NOMO-1 (cell line): ENCODE results near the gene CD247.
A peak's percentile ranks its signal among the peaks of the same experiment; 100 is the strongest.
"Not testable (repeated sequence)": the region's sequence is repeated elsewhere in the genome, so short reads cannot be mapped to it uniquely, and the experiment has no call there.

ENCODE experiments used
- DNase-seq, 2 experiments: peaks; one replicate each; lab custom pipeline; 2025; ENCODE audit not compliant: unreplicated experiment in 2 of 2; lab: John Stamatoyannopoulos, UW

The CD247 gene

GRCh38 chr1:167518331-167518700 is at the start of gene CD247:
CD247 (minus strand) TSS chr1:167518529; CDS start chr1:167518465, 64 bp downstream.
- DNase-seq: no peak

- DNase-seq: no peak
These were observed 49.3 kb upstream of the CD247 start for GRCh38 chr1:167567663-167568062.

GRCh38 chr1:167566766-167567165 is 48.4 kb upstream of the CD247 start:
- DNase-seq: no peak

DNA sequence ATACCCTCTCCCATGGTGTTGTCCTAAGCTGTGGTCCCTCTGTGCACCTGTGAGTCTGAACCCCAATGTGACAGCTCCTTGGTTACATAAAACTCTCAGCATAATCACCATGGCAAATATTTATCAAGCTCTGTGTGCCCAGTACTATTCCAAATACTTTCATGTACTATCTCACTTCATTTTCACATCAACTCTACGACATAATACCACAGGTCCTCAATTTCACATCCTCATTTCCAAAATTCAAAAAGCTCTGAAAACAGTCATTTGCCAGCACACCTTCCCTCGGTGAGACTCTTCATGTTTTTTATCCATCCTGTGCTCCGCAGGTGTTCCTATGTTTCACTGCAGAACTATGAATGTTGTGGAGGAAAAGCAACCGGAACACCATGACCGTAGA is 47.6 kb upstream of the CD247 start:
- DNase-seq: peak; percentile 10 to 55

GRCh38 chr1:167564612-167565270 is 46.4 kb upstream of the CD247 start:
- DNase-seq: peak; percentile 38 to 61

DNA sequence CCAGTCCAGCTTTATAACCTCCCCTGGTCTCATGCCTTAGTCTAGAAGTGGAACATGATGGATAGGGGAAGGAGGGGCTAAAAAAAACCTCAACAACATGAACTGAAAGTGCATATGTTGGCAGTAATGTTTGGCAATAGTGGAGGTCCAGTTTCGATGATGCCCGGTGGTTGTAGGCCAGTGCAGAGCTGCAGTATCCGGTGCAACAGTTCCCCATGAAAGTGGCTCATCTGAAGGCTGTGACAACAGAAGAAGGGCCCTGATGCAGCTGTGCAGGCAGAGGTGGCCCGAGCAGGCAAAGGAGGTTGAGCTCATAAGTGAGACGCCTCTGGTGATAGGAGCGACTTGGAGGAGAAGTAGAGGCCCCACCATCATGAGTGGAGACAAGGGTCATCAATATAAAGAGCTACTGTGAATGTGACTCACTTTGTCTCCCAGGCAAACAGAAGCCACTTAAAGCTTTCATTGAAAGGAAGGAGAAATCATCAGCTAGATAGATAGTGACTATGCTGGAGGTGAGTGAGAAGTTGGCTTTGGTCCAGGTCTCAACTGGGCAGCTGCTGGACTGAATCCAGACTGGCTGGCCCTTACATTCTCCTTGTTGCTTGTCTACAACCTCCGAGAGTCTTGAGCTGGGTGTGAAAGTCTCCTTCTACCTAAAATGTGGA is 45.4 kb upstream of the CD247 start:
- DNase-seq: peak; percentile 92 to 93

GRCh38 chr1:167562702-167563101 is 44.4 kb upstream of the CD247 start:
- peak in 1 of 2 experiments; percentile 38 for DNase-seq

GRCh38 chr1:167561753-167562152 is 43.4 kb upstream of the CD247 start:
- peak in 1 of 2 experiments; percentile 48 for DNase-seq

- DNase-seq: peak in 1 of 2 experiments; percentile 73
These were observed 37.8 kb upstream of the CD247 start for GRCh38 chr1:167555971-167556714.

DNA sequence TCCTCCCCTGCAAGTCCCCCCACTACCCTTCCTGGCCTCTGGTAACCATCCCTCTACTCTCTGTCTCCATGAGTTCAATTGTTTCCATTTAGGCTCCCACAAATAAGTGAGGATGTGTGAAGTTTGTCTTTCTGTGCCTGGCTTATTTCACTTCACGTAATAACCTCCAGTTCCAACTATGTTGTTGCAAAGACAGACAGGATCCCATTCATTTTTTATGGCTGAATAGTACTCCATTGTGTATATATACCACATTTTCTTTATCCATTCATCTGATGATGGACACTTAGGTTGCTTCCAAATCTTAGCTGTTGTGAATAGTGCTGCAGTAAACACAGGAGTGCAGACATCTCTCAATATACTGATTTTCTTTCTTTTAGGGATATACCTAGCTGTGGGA is 36.7 kb upstream of the CD247 start:
- DNase-seq: not testable (repeated sequence)

DNA sequence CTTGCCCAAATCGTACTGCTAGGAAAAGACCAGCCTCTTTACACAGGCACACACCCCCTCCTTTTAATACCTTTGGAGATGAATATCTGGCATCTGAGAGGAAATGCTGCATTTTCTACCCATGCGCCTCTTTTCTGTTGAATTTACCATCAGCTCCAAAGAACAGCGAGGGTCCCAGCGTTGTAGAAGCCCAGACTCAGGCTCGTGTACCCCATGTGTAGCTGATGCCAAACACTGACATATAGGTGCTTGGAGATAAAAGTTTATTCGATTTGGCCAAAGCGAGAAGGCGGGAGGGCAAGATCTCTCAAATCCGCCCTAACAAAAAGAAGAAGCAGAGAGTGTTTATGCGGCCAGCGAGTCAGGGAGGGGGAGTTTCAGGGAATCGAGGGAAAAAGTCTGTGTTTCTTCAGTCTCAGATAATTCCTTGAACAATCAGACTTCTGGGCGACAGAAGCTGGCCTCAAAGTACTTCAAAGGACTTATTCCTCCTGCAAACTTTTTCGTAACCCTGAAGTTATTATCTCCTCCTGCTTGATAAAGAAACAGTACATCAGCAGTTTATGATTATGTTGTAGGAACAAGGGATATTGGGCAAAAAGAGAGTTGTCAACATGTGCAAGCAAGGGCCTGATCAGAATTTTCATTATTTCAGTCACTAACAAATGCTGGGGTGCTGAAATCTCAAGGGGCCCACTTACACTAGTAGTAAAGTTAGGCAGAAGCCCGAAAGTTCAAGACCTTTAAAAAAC is 35.9 kb upstream of the CD247 start:
- DNase-seq: peak; percentile 73 to 76

DNA sequence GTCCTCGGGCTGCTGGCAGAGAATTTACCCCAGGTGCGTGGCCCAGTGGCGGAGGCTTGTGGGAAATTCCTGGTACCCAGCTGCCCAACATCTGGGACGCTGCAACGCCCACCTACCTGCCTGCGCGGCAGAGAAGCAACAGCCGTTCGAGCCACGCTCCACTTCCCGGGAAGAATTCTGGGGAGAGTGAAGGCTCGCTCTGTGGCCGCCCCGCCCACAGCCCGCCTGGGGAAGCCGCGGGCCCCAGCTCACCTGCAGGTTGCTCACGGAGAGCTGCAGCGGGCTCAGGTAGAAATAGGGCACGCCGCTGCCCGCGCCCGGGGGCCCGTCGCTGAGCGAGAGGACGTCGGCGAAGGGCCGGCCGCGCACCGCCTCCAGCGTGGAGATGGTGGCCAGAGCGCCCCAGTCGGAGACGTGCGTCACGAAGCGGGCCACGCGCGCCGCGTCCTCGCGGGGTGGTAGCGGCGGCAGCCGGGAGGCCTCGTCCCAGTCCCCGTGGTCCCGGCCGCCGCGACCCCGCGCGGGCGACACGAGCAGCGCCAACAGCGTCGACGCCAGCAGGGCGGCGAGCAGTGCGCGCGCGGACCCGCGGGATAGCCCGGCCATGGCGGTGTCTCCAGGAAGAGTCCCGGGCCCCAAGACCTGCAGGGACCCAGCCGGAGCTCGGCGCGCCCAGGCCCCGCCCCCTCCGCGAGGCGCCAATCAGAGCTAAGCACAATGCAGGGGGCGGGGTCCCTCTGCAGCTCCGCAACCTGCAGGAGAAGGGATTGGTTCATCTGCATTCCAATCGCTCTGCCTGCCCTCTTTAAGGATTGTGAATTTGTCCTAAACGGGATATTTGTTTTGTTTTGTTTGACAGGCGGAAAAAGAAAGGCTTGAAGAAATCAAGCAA is 35.1 kb upstream of the CD247 start, which contains the start of gene CREG1:
Gene CREG1, minus strand, starts transcription at position 627 of the 892 bp plus-strand sequence.
- DNase-seq: peak; percentile 89

GRCh38 chr1:167551362-167551761 is 33.0 kb upstream of the CD247 start:
- DNase-seq: peak; percentile 61 to 65

DNA sequence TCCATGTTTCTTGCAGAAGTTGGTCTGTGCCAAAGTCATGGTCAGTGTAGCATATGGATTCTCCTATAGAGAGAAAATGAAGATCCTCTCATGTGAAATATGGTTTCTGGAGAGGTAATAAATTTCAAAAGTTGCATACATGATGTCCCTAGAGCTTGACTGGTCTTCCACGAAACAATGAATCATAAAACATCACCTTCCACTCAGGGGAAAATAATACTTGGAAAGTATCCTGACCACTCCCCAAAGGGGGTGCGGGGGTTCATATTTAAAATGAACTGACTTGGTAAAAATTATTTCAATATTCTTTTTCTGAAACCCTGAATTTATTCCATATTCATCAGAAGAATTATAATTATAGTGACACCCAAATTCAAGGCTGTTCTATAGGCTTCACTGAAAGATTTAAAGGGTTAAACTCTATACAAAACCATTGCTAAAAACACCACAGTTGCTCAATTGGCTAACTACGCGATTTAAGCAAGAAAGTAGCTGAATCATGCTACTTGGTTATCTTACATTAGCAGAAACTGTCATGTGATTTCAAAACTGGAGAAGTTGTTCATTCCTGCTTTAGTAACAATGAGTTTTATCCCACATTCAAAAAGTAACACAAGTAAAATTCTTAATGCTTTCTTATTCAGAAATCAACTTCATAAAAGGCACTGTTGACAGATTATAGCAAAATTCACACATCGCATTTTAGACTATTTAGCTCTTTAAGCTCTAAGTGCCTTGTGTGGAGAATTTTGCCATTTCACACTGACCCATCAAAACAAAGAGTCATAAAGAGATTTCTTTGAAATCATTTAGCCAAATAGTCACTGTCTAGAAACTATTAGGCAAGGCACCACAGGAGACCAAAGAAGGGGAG is 30.0 kb upstream of the CD247 start:
- DNase-seq: peak; percentile 68 to 93

- no peak for DNase-seq
These were observed 28.6 kb upstream of the CD247 start for GRCh38 chr1:167546935-167547334.

GRCh38 chr1:167545349-167545748 is 27.0 kb upstream of the CD247 start:
- DNase-seq: no peak

DNA sequence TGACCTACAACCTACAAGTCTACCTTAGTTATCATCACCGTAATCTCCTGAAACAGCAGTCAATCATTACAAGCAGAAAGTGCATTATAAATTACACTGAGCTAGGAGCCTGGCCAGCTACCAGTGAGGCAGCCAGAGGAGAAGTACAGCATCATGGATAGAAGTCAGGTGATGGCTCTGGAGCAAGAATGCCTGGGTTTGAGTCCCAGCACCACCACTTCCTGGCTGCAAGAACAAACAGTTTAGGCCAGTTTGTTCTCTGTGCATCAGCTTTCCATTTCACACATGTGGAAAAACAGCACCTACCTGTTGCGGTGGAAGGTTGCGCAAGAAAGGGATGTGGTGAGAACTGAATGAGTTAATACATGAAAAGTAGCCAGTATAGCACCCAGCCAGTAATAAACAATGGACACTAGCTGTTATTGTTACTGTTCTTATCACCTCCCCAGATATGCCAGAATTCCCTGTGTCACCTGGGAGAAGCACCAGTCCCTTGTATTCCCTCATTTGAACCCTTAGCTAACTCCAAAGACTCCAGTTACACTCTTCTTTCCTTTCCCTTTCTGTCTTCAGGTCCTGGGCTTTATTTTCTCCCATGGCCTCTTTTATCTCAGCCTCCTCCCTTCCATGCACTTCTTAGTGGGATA is 26.2 kb upstream of the CD247 start:
- DNase-seq: no peak

DNA sequence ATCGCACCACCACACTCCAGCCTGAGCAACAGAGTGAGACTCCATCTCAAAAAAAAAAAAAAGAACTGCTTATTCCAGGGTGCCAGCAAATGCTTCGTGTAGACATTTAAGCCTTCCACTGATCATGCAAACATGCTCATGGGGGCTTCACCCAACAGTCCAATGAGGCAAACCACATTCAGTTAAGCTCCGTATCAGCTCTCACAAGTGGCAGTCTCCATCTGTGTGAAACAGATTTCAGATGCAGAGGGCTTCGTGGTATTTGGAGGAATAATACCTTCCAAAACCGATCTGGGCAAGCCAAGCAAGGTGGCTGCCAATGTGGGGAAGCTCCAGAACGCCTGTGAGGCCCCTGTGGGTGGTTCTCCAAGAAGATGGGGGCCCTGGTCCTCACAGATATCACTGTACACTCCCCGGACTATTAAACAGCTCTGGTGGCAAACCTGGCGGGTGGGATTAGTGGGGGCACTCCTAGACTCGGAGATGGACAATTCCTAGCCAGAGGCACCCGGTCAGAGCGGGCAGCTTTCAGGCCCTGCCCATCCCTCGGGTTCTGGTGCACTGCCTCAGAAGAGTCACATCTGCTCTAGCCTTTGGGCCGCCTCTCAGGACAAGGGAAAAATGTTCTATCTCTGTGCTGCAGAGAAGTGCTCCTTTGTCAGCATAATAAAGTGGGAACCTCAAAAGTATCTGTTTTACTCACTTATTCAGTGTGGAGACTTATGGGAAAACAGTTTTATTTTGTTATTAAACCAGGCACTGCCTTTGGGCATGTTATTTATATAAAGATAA is 25.1 kb upstream of the CD247 start:
- DNase-seq: no peak
